Measurements from ENCODE around the gene ZNF775.
"Not testable (repeated sequence)": the region's sequence is repeated elsewhere in the genome, so short reads cannot be mapped to it uniquely, and the experiment has no call there.

ZNF775 gene

DNA sequence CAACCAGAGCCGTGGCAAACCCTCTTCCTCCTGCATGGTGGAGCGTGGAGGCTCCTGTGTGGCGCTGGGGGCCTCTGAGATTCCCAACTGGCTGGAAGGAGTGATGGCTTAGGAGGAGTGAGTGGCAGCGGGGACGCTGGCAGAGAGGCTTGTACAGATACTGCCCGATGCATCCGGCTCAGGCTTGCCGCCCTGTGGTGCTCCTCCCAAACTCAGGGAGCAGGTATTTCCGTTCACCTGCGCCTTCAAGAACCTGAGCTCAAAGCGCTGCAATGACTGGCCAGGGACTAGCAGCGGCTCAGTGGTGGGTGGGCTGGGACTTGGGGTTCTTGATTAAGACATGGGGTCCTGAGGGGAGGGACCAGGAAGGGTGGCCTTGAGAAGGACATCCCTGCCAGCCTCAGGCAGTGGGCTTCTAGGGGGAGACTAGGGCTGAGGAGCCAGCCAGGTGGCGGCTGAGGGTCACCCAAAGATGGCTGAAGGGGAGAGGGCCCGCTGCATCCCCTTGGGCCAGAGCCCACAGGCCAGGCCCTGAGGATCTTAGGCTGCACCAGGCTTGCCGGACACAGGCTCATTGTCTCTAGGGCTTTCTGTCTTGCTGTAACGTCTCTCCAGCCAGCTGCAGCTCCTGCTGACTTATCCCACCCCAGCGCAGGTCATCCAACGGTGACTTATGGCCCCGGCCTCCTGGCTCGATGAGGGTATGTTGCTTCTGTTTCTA is 3.2 kb downstream of the ZNF775 start:
- DNase-seq (ENCODE audit: low read depth in 2 of 2, low spot score in 1 of 2) = no peak

DNA sequence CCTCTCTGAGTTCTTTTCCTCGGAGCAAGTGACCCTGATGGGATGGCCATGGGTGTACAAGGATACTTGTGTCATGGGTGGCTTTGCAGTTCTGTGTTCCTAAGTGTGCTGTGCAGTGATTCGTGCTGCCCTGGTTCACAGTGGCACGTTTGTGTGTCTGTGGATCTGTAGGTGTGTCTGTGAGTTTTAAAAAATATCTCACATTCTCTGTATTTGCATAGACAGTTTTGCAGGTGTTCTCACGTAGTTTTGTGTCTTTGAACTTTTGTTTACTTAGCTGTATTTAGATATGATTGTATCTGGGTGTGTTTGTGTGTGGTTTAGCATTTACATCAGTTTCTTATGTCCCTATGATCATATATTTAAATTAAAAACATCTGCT is 3.7 kb downstream of the ZNF775 start:
- DNase-seq (ENCODE audit: low read depth in 2 of 2, low spot score in 1 of 2) = no peak

DNA sequence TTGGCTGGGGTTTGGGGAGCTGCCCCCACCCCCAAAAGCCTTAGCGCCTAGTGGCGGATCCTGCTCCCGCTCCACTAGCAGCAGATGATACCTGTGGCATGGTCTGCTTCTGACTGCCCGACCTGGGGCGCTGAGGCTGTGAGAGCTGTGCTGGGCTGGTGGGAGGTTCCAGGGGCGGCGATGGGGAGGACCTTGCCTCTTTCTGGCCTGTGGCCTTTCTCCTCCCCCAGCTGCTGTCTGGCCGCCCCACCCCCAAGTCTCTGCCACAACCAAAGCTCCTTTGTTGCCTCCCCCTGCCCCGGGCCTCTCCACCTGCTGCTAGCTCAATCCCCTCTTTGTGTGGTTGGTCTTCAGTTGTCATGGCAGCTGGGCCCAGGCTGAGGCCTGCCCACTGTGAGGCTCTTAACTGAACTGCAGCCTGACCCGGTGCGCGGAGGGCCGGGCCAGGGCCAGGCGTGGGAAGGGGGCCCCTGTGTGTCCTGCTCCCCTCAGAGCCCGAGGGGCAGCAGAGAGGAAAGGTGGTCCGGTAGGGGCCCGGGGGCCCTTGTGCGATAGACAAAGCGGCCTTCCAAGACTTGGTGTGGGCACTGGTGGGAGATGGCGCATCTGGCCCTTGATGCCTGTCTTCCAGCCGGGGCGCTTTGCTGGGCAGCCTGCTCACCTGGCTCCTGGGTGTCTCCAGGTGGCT is 4.7 kb downstream of the ZNF775 start:
- no peak for DNase-seq (ENCODE audit: low read depth in 2 of 2, low spot score in 1 of 2)

DNA sequence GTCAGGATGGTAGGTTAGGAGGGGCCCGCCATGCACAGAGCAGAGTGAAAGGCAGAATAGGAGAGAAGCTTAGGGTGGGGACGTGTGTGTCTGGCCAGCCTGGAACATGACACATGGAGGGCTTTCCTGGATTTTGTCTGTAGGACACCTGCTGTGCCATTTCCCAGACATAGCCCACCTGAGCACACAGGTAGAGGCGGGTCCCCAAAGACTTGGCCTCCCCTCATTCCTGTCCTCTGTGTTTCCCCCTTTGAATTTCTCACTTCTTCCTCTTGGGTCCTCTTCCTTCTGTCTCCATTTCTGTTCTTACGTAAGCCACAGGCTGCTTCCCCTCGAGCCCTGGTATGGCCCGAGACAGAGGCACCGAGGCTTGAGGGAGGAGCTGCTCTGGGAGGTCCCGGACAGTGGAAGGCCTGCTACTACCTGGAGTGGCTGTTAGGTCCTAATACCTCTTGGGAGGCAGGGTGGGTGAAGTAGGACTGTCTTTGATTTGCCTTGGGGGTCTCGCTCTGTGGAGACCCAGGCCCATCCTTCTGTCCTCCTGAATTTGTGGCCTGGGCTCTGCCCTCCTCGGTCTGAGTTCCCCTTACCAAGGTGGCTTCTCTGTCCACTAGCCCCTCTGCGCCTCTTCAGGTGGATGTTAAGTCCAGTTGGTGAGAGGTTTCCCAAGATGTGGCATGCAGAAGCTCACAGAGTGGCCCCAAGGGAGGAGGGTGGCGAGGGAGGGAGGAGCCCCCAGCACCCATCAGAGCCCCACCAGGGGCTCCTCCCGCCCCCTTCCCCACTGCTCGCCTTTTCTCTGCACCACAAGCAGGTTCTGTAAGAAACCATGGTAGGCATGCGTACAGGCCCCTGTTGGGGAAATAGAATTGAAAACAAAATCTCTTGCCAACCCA is 5.5 kb downstream of the ZNF775 start:
- DNase-seq (ENCODE audit: low read depth in 2 of 2, low spot score in 1 of 2) = no peak

DNA sequence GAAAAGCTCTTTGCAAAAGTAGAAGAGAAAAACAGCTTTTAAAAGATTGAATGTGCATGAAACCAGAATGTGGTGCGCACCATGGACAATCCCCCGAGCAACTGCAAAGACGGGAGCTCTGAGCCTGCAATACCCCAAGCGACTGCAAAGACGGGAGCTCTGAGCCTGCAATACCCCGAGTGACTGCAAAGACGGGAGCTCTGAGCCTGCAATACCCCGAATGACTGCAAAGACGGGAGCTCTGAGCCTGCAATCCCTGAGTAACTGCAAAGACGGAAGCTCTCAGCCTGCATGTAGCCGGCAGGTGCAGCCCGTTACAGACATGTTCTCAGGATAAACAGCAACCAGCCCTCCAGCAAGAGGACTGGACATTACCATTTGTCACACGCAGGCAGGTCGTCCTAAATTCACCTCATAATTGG is 6.2 kb downstream of the ZNF775 start:
- no peak for DNase-seq (ENCODE audit: low read depth in 2 of 2, low spot score in 1 of 2)

DNA sequence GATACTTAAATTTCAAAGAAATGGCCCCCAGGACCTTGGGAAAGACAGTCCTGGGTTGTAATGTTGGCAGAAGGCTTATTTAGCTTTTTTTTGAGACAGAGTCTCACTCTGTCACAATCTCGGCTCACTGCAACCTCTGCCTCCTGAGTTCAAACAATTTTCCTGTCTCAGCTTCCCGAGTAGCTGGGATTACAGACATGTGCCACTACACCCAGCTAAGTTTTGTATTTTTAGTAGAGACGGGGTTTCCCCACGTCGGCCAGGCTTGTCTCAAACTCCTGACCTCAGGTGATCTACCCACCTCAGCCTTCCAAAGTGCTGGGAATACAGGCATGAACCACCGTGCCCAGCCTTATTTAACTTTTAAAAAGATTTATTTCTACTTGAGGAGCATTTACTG is 6.8 kb downstream of the ZNF775 start:
- DNase-seq (ENCODE audit: low read depth in 2 of 2, low spot score in 1 of 2) = not testable (repeated sequence)

DNA sequence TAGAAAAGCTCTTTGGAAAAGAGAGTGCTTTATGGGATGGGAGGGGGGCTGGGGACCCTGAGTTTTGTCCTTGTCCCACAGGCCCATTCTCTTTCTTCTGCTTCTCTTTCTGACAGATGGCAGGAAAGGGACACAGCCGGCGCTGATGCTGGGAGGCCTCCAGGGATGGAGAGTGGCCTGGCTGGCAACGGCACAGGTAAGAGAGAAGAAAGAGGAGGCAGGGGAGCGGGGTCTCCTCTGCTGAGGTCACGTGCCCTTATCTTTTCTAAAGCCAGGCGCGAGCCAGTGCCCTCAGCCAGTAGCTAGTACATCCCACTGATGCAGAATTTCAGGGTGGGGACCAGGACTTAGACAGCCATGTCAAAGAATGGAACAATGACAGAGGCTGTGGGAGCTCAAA is 9.2 kb downstream of the ZNF775 start:
- no peak for DNase-seq (ENCODE audit: low read depth in 2 of 2, low spot score in 1 of 2)

DNA sequence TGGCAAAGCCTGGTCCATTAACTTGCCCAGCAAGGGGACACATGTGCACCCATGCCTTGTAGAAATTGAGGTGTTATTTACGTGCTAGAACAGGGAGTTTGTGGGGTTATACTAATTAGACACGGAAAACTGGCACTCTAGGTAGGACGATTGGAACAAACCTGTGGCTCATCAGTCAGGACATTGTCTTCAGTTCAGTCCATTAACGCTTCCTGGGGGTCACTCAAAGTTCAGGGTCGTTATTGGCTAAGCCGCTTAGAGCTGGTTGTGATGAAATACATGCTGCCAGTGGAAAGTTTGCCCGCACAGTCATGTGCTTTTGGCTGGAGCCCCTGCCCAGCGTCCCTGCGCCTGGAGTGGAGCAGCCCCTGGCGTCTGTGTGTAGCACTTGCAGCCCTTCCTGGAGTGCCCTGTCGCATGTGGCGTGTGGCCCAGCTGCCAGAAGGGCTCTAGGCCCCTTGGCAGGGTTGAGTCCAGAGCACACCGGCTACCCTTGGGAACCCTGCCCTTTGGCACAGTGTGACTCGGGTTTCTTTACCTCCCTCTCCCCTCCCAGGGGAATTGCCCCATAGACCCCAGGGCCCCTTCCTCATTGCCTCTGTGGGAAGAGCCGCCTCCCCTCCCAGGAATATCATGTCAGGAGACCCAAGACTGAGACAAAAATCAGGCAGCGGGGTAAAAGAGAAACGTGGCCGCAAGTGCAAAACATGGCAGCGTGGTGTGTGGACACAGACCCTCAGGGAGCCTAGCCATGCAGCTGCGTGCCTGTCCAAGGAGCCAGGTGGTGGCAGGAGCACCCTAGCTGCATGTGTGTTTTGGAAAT is 9.8 kb downstream of the ZNF775 start:
- DNase-seq (ENCODE audit: low read depth in 2 of 2, low spot score in 1 of 2) = no peak

DNA sequence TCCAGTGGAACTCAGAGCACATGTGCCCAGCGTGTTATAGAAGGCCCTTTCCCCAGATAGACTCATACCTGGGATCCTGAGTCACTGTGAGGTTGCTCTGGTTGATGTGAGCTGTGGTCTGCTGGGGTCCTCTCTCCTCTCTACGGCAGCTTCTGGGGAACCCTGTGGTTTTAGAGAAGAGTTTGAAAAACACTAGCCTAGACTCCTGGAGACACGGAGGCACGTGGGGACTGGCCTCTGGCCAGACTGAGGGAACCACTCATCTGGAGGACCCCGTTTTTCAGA is 10.3 kb downstream of the ZNF775 start:
- no peak for DNase-seq (ENCODE audit: low read depth in 2 of 2, low spot score in 1 of 2)

DNA sequence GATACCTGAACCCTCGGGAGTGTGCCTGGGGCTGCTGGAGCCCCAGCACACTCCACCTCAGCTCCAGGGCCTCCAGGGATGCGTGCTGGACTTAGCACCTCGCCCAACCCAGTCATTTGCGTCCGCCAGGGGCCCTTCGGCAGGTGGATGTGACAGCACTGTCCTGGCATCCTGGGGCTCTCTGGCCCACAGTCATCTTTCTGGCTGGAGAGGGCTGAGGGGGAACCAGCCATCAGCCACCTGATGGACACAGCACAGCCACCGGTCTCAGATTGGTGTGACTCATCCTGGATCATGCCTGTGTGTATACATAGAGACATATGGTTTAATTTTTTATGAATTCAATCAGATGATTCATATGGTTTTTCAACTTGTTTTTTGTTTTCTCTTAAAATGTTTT is 11.1 kb downstream of the ZNF775 start:
- no peak for DNase-seq (ENCODE audit: low read depth in 2 of 2, low spot score in 1 of 2)

DNA sequence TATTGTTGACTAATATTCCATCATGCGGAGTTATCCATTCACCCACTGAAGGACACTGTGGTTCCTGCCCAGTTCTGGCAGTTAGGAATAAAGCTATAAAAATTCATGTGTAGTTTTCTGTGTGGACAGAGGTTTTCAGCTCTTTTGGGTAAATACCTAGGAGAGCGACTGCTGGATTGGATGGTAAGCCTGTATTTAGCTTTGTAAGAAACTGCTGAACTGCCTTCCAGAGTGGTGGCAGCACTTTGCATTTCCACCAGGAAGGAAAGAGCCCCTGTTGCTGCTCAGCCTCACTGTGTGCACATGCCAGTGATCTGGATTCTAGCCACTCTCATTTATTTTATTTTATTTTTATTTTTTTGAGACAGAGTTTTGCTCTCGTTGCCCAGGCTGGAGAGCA is 14.2 kb downstream of the ZNF775 start:
- DNase-seq (ENCODE audit: low read depth in 2 of 2, low spot score in 1 of 2) = no peak

DNA sequence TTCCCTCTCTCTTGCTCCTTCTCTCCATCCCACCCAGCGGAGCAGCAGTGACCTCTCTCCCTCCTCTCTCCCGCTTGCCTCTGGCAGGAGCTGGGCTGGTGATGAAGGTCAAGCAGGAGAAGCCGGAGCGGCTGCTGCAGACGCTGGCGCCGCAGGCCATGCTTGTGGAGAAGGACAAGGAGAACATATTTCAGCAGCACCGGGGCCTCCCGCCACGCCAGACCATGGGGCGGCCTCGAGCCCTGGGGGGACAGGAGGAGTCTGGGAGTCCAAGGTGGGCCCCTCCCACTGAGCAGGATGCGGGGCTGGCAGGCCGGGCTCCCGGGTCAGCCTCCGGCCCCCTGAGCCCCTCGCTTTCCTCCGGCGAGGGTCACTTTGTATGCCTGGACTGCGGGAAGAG is 17.3 kb downstream of the ZNF775 start:
- DNase-seq (ENCODE audit: low read depth in 2 of 2, low spot score in 1 of 2) = no peak

DNA sequence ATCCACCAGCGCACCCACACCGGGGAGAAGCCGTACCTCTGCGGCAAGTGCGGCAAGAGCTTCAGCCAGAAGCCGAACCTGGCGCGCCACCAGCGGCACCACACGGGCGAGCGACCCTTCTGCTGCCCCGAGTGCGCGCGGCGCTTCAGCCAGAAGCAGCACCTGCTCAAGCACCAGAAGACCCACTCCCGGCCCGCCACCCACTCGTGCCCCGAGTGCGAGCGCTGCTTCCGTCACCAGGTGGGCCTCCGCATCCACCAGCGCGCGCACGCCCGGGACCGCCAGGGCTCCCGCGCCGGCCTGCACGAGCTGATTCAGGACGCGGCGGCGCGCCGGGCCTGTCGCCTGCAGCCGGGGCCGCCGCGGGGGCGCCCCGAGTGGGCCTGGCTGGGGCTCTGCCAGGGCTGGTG is 17.7 kb downstream of the ZNF775 start:
- no peak for DNase-seq (ENCODE audit: low read depth in 2 of 2, low spot score in 1 of 2)

DNA sequence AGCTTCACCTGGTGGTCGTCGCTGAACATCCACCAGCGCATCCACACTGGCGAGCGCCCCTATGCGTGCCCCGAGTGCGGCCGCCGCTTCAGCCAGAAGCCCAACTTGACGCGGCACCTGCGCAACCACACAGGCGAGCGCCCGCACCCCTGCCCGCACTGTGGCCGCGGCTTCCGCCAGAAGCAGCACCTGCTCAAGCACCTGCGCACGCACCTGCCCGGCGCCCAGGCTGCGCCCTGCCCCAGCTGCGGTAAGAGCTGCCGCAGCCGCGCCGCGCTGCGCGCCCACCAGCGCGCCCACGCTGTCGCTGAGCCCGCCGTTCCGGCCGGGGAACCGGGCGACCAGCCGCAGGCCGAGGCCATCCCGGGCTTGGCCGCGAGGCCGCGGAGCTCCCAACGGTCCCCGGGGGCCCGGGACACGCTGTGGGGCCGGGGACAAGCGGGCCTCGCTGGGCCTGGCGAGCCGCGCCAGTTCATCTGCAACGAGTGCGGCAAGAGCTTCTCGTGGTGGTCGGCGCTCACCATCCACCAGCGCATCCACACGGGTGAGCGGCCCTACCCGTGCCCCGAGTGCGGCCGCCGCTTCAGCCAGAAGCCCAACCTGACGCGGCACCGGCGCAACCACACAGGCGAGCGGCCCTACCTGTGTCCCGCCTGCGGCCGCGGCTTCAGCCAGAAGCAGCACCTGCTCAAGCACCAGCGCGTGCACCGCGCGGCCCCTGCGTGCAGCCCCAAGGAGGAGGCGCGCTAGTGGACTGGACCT is 18.4 kb downstream of the ZNF775 start:
- no peak for DNase-seq (ENCODE audit: low read depth in 2 of 2, low spot score in 1 of 2)

DNA sequence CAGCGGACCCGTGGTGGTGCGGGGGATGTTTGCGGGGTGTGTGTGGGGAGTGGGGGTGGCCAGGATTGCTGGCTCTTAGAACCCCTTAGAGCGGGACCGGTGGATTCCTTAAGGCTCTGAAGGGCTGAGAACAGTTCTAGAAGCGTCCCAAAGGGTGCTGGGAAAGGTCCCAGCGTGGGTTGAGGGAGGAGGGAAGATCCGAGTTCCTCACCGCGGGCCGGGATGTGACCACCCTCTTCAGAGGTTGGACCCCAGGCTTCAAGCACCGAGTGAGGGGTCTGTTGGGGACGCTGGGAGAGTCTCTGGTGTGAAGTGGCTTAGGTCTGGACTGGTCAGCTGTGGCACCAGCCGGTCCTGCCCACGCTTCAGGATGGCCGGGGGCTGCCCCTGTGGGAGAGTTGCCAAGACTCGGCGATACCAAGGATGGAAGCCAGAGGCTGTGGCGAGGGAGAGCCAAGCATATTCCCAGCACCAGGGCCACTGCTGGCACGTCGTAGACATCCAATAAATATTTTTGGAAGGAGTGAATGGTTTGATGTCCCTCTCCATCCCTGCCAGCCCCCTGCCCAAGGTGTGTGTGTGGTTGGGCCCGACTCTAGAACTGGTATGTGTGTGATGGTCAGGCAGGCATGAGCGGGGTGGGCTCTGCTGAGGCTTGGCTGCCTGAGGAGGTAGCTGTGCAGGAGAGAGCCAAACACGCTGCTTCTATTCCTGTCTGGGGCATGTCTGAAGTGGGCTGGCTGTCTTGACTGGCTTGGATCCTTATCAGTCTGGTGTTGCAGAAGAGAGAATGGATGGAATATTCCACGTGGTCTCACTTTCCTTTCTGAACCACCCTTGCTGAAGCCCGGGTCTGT is 19.2 kb downstream of the ZNF775 start:
- DNase-seq (ENCODE audit: low read depth in 2 of 2, low spot score in 1 of 2) = no peak

DNA sequence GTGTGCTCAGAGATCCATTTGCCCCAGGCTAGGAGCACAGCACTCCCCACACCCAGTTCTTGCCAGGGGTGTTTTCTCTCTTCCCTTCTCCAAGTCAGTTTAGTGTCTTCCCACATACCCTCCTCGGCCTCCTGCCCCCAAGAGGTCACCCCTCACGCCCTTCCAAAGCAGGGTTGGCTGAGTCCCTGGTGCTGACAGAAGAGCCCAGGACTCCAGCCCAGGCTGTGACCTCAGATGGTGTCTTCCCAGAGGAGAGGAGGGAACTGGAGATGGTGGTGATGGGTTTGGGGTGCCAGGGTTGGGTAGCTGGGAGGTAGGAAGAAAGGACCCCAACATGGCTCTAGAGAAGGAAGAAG is 19.8 kb downstream of the ZNF775 start:
- DNase-seq (ENCODE audit: low read depth in 2 of 2, low spot score in 1 of 2) = no peak

DNA sequence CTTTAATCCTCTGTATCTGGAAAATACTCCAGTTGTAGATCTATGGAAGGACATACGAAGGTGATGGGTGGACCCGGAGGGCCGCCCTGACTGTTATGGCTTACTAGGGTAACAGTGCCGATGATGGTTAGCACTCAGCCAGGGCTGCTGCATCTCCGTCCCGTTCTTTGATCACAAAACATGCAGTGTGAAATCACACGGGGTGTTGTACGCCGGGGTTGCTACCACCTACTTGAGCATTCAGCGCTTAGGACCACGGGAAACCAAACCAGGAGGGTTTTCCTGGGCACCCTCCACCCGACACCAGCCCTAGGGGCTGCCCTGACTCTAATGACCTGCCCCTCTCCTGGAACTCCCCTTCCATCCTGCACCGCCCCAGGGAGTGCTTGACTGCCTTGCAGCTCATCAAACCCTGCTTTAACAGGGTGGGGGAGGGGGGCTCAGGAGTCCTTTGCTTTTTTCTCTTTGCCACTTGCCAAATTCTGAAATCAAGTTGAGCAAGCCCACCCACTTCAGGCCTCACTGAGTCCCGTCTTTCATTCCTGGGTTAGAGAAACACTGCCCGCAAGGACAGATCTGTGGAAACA is 20.4 kb downstream of the ZNF775 start:
- DNase-seq (ENCODE audit: low read depth in 2 of 2, low spot score in 1 of 2) = no peak

DNA sequence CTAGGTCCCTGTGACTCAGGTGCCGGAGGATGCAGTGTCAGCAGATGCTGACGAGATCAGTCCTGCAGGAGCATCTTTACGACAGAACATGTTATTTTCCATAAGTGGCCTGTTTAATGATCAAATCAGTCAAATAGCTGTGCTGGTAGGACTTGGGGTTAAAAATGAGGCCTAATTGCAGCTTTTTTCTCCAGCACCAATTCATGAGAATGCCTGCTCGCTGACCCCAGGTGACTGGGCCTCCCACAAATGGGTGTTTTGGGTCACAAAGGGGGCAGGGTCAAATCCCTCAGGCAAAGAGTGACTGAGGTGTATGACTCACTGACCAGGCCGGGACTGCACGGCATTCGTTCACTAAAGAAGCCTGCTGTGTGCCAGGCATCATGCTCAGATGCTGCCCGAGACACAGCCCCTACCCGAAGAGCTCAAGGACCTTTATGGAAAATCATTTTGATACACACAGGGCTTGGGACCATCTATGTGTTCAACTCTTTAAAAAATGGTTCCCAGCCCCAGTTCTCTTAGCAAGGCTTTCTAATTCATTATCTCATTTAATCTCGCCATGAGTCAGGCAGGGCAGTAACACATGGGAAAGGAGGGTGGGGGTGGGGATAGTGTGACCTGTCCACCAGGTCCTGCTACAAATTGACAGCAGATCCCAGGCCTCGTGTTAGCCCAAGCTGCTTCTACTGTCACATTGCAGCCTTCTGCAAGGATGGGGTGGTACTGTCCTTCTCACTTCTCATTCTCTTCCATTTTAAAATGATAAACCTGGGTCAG is 21.1 kb downstream of the ZNF775 start:
- no peak for DNase-seq (ENCODE audit: low read depth in 2 of 2, low spot score in 1 of 2)

Measured in stimulated activated CD8-positive, alpha-beta memory T cell treated with anti-CD3 and anti-CD28 coated beads, Interleukin-4, amount 100 ng/mL, for 1 hour (primary cell).